IPS-18c (cell line): Measurements from ENCODE around the gene FUOM.
A peak's percentile ranks its signal among the peaks of the same experiment; 100 is the strongest.

Experiments used
- H3K4me3 ChIP-seq: 2 replicates; pipeline ENCODE4 v1.7.0; 2013; ENCODE audit warnings: low read depth, mild to moderate bottlenecking, low read length, moderate library complexity; ENCODE audit not compliant: insufficient read depth
- H3K9me3 ChIP-seq: one replicate; pipeline ENCODE4 v1.6.1; 2013; ENCODE audit warnings: mild to moderate bottlenecking, low read length, moderate library complexity; ENCODE audit not compliant: control insufficient read depth, insufficient read depth

FUOM gene

GRCh38 chr10:133344236-133344635, 13.6 kb downstream of the FUOM start:
- H3K9me3 ChIP-seq, result no peaks in the 10 kb centered on the region
- no peak overlapping the region for H3K4me3 ChIP-seq

DNA sequence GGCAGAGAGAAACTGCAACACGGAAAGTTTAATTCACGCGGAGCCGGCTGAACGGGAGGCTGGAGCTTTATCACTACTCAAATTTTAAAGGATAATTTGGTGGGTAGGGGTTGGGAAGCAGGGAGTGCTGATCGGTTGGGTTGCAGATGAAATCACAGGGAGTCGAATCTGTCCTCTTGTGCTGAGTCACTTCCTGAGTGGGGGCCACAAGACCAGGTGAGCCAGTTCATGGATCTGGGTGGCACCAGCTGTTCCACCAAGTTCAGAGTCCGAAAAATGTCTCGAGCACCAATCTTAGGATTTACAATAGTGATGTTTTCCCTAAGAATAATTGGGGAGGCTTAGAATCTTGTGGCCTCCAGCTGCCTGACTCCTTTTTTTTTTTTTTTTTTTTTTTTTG, 14.3 kb downstream of the FUOM start:
- no peak overlapping the region for H3K4me3 ChIP-seq
- H3K9me3 ChIP-seq, result no peaks in the 10 kb centered on the region

DNA sequence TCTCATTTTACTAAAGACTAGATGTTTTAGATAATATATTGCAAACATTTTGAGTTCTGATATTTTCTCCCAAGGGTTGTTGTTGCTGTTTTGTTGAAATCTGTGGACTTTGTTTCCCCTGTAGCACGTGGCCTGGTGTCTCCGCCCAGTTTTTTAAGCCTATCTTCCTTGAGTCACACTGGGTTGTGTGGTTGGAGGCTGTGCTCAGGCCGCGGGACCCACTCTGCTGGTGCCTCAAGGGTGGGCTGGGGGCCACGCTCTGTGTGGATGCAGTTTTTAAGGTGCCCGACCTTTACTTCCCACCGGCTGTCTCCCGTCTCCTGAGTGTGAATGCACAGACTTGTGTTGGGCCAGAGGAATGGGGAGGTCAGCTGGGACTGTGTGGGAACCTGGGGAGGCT, 14.9 kb downstream of the FUOM start:
- H3K9me3 ChIP-seq, result no peaks in the 10 kb centered on the region
- H3K4me3 ChIP-seq, result no peak overlapping the region

DNA sequence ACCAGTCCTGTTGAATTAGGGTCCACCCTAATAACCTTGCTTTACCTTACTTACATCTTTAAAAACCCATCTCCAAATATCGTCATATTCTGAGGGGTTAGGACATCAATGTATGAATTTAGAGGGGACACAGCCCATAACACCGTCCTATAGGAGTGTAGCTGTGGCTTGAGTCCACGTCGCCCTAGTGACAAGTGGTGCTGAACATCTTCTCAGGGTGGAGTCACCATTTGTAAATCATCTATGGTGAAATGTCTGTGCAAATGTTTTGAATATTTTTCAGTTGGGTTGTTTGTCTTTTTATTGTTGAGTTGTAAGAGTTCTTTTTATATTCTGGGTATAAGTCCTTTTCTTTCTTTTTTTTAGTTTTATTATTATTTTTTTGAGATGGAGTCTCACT, 15.8 kb downstream of the FUOM start:
- H3K4me3 ChIP-seq, result no peak overlapping the region
- no peaks in the 10 kb centered on the region for H3K9me3 ChIP-seq

GRCh38 chr10:133339708-133340380, 18.0 kb downstream of the FUOM start:
- H3K4me3 ChIP-seq, result no peak overlapping the region
- H3K9me3 ChIP-seq, result no peaks in the 10 kb centered on the region

DNA sequence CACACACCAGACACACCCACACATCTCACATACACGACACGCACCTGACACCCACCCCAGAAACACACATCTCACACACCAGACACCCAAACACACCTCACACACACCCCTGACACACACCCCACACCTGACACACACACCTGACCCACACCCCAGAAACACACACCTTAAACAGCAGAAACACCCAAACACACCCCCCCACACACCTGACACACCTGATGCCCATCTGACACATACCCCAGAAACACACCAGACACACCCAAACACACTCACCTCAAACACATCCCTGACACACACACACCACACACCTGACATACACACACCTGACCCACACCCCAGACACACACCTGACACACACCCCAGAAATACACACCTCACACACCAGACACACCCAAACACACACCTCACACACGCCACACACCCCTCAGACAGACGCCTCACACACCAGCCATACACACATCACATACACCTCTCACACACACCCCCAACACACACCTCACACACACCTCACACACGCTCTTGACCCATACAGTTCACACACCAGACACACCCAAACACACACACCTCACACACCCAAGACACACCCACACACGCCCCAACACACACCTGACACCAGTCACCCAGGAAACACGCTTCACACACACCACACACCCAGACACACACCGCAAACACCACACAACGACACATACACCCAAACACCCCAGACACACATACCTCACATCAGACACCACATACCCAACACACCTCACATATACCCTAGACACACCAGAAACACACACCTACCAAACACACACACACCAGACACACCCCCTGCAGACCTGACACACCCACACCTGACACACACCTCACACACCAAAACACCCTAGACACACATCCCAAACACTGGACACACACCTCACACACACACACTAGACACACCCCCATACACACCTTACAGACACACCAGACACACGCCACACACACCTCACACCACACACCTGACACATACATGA, 19.4 kb downstream of the FUOM start:
- Histone ChIP-seq H3K9me3 (no peaks in the 10 kb centered on the region), H3K4me3 (no peak overlapping the region)

GRCh38 chr10:133337370-133337725, 20.5 kb downstream of the FUOM start:
- no peak overlapping the region for H3K4me3 ChIP-seq
- no peaks in the 10 kb centered on the region for H3K9me3 ChIP-seq

DNA sequence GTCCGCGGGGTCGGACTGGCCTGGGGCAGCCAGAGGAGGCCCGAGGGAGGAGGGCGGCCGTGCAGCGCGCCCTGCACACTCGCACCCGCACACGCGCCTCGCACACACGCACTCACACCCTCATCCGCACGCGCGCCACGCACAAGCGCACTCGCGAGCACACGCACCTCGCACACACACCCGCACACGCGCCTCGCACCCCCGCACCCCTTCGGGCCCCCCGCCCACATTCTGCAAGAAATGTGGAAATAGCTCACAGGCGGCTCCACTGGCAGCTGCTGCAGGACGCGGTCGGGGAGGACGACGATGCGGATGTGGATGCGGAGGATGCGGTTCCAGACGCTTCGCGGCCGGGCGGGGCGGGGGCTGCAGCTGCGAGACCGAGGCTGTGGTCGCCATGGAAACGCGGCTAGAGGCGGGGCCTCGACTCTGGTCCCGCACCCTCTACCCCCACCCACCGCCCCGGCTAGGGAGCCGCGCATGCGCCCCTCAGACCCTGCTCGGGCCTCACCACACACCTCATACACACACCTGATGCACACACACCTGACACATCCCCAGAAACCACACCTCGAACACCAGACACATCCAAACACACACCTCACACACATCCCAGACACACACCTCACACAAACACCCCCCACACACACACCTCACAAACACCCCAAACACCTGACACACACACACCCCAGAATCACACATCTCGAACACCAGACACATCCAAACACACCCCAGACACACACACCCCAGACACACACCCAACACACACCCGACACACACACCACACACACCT, 21.0 kb downstream of the FUOM start, which contains the start of gene CALY:
Gene CALY (minus strand): TSS at position 320 of the 793 bp plus-strand sequence. CDS start 7,907 bp downstream, outside the sequence.
- Histone ChIP-seq H3K9me3 (peaks cover 3% of the 10 kb centered on the region), H3K4me3 (no peak within 1 kb of the TSS; the same call in 1 of the 2 replicates)

GRCh38 chr10:133336118-133336576, 21.7 kb downstream of the FUOM start:
- peaks cover 5% of the 10 kb centered on the region for H3K9me3 ChIP-seq

GRCh38 chr10:133335246-133336117, 22.3 kb downstream of the FUOM start:
- H3K4me3 ChIP-seq, result peak overlapping the region; percentile 49

More at GRCh38 chr10:133336118-133336576, 21.7 kb downstream of the FUOM start:
- H3K4me3 ChIP-seq, result no peak overlapping the region

DNA sequence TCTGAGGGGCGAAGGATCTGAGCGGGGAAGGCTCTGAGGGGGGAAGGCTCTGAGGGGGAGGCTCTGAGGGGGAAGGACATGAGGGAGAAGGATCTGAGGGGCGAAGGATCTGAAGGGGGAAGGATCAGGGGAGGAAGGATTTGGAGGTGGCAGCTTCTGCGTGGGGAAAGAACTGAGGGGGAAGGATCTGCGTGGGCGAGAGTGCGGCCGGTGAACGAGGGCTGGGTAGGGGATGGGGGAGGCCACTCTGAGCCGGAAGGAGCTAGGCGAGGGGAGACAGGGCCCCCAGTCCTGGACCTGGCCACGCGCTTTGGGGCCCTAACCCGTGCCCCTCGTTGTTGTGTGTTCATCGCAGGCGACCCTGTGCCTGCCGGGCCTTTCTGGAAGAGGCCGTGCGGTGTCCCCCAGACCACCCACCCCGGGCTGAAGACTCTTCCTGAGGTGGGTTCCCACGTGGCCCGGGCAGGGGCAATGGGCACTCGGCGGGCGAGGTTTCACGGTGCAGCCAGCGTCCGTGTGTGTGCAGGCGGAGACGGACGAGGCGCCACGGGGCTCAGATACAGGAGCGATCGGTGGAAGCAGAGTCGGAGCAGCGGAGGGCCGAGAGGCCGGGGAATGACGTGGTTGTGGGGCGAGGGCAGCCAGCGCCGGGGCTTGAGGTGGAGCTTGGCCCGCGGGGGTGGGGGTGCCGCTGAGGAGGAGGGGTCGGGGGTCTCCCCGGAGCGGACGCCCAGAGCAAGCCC, 23.1 kb downstream of the FUOM start:
- peak overlapping the region; percentile 49 for H3K4me3 ChIP-seq

More at GRCh38 chr10:133335246-133336117, 22.3 kb downstream of the FUOM start:
- H3K9me3 ChIP-seq, result peaks cover 5% of the 10 kb centered on the region

GRCh38 chr10:133332936-133333699, 24.7 kb downstream of the FUOM start:
- Histone ChIP-seq H3K4me3 (no peak overlapping the region), H3K9me3 (peaks cover 5% of the 10 kb centered on the region)

More for the DNA sequence above, 23.1 kb downstream of the FUOM start:
- H3K9me3 ChIP-seq, result peaks cover 5% of the 10 kb centered on the region

- H3K4me3 ChIP-seq, result no peak overlapping the region
- peaks cover 5% of the 10 kb centered on the region for H3K9me3 ChIP-seq
These were observed 28.2 kb downstream of the FUOM start for GRCh38 chr10:133329491-133330202.
